ELR (cell line): Measurements from ENCODE around the gene PHKB.

Experiments used
- DNase-seq: peaks from one replicate; pipeline ENCODE4 v3.0.0-alpha.2; 2015; ENCODE audit warnings: low read depth

The PHKB gene

DNA sequence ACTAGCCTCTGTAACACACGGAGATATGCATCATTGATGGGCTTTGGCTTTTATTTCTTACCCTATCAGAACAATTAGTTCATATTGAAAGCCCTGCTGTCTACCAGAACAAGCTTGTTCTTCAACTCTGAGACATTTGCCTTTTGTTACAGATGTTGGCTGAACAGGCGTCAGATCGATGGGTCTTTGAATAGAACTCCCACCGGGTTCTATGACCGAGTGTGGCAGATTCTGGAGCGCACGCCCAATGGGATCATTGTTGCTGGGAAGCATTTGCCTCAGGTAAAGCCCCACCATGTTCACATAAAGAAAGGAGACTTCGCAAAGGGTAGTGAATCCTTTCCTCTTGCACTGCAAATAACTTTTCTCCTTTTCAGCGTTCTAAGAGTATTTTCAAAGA, 232.1 kb downstream of the PHKB start:
- no peak for DNase-seq

GRCh38 chr16:47694543-47694942, 233.4 kb downstream of the PHKB start:
- no peak for DNase-seq

GRCh38 chr16:47695756-47696155, 234.6 kb downstream of the PHKB start:
- DNase-seq, result no peak

DNA sequence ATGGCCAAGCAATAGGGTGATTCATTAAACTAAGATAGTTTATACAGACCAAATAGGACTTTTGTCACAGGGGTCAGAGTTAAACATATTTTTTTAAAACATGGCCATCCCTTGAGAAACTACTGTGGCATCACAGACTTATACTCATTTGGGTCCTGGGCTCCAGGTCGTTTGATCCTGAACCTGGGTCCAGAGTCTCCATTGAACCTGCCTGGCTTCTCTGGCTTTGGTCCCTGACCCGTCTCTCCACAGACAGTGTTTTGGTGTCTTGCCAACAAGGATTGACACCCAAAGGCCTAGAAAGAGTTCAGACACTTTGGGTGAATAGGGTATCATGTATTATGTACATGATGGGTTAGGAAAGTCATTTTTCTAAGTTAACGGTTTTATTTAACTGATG, 236.7 kb downstream of the PHKB start:
- no peak for DNase-seq

DNA sequence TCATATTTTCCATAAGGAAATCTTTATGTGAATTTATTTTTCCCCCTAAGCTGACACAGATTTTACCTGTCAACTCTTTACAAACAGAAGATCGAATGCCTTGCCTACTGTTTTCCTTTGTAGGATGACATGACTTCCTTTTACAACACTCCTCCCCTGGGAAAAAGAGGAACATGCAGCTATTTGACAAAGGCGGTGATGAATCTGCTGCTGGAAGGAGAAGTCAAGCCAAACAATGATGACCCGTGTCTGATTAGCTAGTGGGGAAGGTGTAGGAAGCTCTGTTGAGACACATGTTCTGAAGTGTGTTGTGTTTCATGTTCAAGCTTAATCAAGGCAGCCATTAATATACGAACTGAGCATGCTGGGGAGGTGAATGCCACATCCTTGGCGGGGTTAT, 238.0 kb downstream of the PHKB start:
- DNase-seq, result no peak

- no peak for DNase-seq
Measured at GRCh38 chr16:47700857-47701587, 239.9 kb downstream of the PHKB start.

- DNase-seq, result no peak
Measured at GRCh38 chr16:47705266-47705665, 244.1 kb downstream of the PHKB start.

GRCh38 chr16:47711809-47712208, 250.7 kb downstream of the PHKB start:
- DNase-seq, result no peak

- DNase-seq, result peak; percentile 21
Measured at GRCh38 chr16:47712276-47713224, 251.4 kb downstream of the PHKB start.

DNA sequence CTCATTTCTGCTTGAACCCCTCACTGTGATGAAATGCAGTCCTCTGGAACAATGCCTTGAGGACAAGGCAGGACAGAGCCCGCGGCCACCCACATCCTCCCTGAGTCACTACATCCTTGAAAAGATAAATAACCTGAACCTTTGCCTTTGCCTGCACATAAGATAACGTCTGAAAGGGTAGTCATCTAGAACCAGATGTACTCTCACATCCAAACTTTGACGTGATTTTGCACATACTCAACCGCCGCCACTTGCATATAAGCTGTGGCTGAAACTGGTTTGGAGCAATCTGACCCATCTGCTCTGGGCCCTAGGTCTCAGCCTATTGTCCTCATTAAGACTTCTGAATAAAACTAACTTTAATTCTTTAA, 252.1 kb downstream of the PHKB start:
- peak; percentile 91 for DNase-seq

GRCh38 chr16:47715442-47716083, 254.4 kb downstream of the PHKB start:
- DNase-seq, result no peak

- DNase-seq, result no peak
Measured at GRCh38 chr16:47716571-47716970, 255.4 kb downstream of the PHKB start.

- DNase-seq, result no peak
Measured at GRCh38 chr16:47719713-47720112, 258.6 kb downstream of the PHKB start.

DNA sequence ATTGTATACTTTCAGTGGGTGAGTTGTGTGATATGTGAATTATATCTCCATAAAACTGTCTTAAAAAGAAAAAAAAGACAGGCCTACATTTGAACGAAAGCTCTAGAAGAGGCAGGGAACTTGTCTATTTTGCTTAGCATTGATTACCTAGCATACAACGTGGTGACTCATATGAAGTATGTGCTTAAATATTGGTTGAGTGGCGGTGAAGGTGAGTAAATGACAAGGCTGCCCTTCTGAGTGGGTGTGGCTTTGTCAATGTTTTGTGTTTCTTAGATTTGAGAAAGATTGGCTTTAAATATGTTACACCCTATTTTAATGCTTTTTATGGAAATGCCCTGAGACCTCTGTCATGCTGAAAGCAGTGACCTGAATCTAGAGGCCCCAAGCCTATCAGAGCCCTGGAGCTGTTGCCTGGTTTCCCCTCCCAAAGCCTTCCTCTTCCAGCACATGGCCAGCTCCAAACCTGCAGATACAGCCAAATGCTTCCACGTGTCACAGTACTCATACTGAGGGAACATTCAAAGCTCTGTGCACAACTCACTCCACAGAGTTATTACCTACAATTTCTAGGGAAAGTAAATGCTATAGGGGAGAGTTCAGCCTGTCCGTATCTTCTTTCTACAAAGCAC, 260.0 kb downstream of the PHKB start:
- DNase-seq, result no peak

DNA sequence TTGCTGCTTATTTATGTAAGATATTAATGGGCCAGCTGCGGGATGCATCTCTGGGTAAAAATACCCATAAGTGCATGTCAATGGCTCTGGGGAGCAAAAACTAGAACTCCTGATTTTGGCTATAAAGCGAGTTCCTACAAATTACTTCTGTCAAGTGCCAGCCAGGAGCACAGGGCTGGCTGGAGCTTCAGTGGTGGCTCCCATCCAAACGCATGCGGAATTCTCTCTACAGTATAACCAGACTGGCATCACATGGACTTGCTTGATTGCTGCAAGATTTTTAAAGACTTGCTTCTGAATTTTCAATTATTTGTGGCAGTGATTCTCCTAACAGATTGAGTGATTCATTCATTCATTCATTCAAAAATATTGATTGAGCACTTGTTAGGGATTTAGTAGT, 260.9 kb downstream of the PHKB start:
- DNase-seq, result no peak

- no peak for DNase-seq
Measured at GRCh38 chr16:47724115-47724785, 263.1 kb downstream of the PHKB start.

GRCh38 chr16:47725188-47725695, 264.1 kb downstream of the PHKB start:
- DNase-seq, result no peak

- DNase-seq, result no peak
Measured at GRCh38 chr16:47726031-47726675, 265.0 kb downstream of the PHKB start.

DNA sequence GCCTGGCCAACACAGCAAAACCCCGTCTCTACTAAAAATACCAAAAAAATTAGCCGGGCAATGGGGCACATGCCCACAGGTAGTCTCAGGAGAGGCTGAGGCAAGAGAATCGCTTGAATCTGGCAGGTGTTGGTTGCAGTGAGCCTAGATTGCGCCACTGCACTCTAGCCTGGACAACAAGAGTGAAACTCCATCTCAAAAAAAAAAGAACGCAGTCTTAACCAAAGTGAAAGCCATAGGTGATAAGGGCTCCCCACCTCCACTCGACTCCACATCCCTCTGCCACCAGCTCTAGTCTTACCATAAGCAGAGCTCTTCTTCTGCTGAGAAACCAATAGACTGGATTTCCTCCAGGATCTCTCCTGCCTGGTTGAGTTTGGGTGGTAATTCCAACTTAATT, 266.0 kb downstream of the PHKB start:
- no peak for DNase-seq

DNA sequence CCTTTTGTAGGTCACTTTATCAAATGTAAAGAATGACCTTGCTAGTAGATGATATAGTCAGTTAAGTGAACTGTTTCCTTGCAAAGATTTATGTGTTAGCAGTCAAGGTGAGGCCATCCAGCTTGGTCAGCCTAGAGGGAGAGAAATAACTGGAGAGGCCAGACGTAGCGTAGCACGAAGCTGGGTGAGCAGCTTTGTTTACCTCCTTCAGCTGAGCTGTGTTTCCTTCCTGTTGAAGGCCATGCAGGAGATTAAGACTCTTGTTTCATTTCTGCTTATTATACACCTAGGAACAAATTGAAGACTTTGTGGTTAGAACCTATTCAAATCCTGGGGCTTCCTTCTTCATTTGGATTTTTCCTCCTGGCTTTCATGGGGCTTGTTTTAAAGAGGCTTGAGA, 267.1 kb downstream of the PHKB start:
- DNase-seq, result no peak

- no peak for DNase-seq
Measured at GRCh38 chr16:47729701-47730100, 268.6 kb downstream of the PHKB start.
